Hematopoietic multipotent progenitor cell treated with erythropoietin and hydrocortisone succinate and interleukin-3 and kit ligand, for 17 days (in vitro differentiated cells): ENCODE measurements around the gene HAPLN1.

Experiments
- DNase-seq: peaks from one replicate; pipeline ENCODE4 v3.0.0-alpha.2; 2015; ENCODE audit warnings: low spot score

The HAPLN1 gene

DNA sequence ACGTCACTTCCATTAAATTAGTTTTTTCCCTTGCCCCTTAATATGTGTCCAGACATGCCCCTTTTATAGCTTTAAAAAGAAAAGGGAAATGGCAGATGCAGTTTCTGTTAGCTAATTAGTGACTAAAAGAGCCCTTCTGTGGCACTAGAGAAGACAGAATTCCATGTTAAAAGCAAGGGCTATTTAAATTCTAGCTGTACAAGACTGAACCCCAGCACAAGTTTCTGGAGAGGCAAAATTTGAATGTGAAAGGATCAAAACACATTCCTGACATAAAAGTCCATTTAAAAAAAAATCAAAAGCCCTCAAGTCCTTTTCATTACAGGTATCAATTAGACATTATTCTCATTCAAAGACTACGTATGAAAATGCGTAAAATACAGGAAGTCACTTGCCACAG is 78.7 kb downstream of the HAPLN1 start:
- DNase-seq = no peak

DNA sequence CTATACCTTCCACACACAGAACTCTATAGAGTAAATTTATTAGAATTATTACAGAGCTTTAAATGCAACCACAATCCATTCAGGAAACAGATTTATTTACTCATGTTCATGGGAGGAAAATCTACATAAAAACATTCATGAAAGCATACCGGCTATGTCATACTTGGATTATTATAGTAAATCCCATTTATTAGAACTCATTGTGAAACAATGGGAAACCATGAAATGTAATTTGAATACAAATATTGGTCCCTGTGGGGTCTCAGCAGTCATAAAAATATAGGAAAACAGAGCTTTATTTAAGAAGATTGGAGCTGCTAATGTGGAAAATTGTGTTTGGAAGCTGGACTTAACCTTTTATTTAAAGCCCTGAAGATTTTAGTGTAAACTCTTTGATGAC is 80.7 kb downstream of the HAPLN1 start:
- DNase-seq = no peak

DNA sequence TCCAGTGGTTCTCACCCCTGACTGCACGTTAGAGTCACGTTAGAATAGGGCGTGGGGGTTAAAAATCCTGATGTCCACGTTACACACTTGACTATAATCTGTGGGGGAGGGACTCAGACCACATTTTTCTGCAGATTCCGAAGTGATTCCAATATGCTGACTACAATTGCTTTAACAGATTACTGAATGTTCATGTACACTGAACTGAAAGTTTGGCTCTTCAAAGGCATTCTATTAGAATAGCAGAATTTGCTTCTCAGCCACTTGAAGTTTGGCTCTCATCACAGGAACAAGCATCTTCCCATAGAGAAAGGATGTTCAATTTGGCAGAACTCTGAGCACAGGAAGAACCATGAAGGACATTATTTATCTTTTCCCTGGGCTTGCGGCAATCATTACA is 84.5 kb downstream of the HAPLN1 start:
- DNase-seq = no peak

- no peak for DNase-seq
These were observed 87.4 kb downstream of the HAPLN1 start for GRCh38 chr5:83633285-83633684.

DNA sequence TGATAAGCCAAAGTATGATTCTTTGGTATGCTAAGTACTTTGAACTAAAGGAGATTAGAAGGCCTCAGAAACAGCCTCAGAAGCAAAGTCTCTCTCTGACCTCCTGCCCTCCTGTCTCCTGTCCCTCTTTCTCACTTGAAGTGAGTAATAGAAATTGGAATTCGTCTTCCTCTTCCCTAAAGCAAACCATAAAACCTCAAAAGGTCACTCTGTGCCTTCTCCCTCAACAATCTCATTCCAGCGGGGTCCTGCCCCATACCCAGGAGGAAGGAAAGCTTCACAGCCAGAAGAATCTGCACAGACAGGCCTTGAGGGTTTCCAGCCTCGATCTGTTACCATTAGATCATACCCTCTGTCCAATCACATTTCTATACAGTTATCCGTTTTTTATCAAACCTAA is 87.8 kb downstream of the HAPLN1 start:
- no peak for DNase-seq

DNA sequence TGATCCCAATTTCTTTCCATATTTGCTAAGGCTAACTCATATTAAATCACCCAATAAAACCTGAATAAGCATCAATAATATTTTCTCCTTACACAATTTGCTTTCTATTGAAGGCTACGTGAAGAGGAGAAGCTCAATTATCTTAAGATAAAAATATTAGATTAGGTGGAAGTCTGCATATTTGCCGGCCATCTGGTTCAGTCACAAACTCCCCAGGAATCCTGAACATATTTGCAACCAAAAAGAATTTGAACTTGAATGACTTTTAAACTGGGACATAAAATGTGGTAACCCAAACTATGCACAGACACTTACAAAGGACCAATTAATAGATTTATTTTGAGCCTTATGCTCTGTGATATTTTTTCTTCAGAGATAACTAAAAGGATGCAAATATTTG is 92.3 kb downstream of the HAPLN1 start:
- no peak for DNase-seq

DNA sequence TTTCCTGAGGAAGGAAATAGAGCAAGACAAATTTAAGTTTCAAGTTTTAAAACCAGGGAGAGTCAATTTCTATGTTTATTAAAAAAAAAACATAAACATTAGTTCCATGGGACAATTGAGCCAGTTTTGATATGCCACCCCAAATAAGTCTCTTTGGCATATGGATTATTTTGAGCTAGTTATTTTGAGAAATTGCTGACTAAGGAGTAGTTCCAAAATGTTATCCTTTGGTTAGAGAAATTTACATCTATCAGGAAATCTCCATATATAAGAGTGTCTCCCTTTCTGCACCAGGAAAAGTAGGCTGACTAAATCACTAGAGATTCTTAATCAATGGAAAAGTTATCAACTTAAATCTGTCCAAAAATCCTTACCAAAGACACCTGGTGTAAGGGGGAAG is 105.8 kb downstream of the HAPLN1 start:
- DNase-seq = no peak

- no peak for DNase-seq
These were observed 112.5 kb downstream of the HAPLN1 start for GRCh38 chr5:83608122-83608521.

- DNase-seq = no peak
These were observed 125.4 kb downstream of the HAPLN1 start for GRCh38 chr5:83595217-83595616.

GRCh38 chr5:83590966-83591365 is 129.7 kb downstream of the HAPLN1 start:
- DNase-seq = no peak

DNA sequence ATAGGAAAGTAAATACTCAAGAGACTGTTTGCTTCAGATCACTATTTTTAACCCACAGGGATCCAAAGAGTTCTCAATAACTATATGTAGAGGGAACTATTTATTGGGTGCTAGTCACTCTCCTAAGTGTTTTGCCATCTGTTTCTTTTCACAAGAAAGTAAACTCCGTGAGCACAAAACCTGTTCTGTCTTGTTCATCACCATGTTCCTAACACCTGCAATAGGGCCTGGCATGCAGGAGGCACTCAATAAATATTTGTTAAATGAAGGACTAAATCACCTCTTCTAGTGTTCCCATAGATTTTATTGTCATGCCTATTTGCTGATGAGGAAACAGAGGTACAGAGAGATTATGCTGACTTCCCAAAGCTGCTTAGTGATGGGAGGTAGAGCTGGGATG is 130.9 kb downstream of the HAPLN1 start:
- no peak for DNase-seq
